ENCODE data around the gene RBM48.
"Not testable (repeated sequence)": the region's sequence is repeated elsewhere in the genome, so short reads cannot be mapped to it uniquely, and the experiment has no call there.

Gene RBM48

DNA sequence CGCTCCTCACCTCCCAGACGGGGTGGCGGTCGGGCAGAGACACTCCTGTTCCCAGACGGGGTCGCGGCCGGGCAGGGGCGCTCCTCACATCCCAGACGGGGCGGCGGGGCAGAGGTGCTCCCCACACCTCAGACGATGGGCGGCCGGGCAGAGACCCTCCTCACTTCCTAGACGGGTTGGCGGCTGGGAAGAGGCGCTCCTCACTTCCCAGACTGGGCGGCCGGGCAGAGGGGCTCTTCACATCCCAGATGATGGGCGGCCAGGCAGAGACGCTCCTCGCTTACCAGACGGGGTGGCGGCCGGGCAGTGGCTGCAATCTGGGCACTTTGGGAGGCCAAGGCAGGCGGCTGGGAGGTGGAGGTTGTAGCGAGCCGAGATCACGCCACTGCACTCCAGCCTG lies 16.5 kb downstream of the RBM48 start:
- DNase-seq (ENCODE audit: low spot score), result not testable (repeated sequence)

DNA sequence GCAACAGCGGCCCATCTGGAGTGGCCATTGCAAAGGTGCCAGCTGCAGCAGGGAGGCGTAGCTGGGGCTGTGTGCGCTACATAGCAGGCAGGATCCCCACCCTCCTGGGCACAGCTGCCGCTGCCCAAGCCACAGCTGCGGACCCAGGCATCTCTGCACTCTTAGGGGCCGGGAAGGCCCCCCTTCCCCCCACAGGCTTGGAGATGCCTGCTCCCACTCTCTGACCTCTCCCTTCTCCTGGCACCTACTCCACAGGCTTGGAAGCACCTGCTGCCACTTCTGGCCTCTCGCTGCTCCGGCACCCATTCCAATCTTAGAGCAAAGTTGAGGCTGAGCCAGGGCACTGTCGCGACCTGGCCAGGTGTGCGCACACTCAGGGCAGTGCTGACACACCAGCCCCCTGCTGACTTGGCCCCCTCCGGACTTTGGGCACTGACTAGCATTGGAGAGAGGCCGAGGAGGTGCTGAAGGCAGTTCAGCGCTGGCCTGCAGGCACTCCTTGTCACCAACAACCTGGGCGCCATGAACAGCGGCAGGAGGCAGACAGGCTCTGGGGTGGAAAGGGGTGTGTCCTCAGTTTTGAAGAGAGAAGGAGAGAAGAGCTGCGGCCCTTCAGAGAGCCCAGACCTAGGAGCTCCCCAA lies 18.4 kb downstream of the RBM48 start:
- DNase-seq (ENCODE audit: low spot score), result no peak

DNA sequence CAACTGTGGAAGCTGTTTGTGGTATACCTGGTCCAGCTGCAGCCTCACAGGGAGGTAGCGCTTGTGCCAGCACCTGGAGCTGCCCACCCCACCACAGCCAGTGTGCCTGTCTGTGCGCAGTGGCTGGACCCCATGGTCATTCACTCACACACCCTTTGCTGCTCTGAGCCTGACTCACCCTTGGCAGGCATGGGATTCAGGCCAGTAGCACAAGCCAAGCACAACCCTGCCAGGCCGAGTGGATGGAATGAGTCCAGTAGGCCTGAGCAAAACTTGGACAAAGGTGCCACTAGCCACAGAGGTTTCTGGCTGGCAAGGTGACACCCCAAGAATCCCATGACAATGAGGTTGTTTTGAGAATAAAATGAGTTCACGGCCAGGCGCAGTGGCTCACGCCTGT lies 19.0 kb downstream of the RBM48 start:
- no peak for DNase-seq (ENCODE audit: low spot score)

DNA sequence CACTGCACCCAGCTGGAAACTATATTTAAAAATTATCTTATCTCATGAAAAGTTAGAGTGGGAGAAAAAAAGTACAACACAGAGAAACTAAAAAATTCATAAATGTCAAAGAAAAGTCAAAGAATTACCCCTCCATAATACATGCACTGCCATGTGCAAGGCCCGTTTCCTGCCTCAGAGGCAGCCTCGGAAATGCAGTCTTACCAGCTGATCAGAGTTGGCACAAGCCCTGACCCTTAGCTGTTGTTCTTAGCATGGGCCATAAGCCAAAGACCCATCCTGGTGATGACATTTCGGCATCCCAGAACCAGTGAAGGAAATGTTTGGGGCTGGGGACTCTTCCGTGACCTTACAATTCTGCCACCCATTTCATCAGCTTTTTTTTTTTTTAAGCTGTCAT lies 21.6 kb downstream of the RBM48 start:
- DNase-seq (ENCODE audit: low spot score), result no peak

DNA sequence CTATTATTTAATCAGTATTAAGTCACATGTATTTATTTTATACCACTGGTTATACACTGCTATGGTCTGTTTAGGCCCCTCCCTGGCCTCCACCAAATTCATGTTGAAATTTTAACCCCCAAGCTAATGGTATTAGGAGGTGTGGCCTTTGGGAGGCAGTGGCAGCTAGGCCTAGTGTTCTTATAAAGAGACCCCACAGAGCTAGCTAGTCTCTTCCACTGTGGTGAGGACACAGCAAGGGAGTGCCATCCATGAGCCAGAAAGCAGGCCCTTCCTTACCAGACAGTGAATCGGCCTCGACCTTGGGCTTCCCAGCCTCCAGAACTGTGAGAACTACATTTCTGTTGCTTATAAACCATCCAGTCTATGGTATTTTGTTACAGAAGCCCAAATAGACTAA lies 28.7 kb downstream of the RBM48 start:
- no peak for DNase-seq (ENCODE audit: low spot score)

DNA sequence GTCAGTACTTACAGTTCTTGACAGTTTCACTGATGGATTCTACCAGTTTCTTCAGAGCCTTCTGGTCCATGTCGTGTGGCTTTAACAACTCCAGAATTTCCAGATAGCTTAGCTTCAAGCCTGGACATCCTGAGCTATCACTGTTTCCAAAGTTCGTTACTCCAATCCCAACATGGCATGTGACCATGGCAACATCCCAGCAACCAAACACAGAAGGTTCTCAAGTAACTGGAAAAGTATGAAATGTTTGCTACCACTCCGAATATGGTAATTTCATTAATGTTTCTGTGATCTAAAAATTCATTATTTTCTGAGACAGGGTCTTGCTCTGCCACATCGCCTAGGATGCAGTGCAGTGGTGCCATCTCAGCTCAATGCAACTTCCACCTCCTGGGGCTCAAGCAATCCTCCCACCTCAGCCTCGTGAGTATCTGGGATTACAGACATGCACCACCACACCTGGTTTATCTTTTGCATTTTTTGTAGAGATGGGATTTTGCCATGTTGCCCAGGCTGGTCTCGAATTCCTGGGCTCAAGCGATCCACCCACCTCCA lies 29.3 kb downstream of the RBM48 start:
- no peak for DNase-seq (ENCODE audit: low spot score)

DNA sequence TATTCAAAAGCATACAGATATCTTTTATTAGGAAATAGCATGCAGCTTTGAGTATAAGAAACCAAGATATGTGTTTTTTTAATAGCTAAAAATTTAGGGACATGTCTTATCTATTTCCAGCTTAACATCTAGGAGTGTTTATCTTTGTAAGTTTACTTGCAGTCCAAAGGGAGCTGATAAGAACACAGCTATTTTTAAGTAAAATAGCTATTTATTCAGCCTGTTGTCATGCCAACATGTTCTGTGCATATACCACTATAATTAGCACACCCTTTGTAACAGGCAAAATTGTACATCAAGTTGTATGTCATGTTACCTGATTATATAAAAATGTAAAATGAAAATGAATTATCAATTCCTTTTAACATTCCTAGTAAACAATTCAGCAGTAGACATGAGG lies 32.0 kb downstream of the RBM48 start:
- no peak for DNase-seq (ENCODE audit: low spot score)

DNA sequence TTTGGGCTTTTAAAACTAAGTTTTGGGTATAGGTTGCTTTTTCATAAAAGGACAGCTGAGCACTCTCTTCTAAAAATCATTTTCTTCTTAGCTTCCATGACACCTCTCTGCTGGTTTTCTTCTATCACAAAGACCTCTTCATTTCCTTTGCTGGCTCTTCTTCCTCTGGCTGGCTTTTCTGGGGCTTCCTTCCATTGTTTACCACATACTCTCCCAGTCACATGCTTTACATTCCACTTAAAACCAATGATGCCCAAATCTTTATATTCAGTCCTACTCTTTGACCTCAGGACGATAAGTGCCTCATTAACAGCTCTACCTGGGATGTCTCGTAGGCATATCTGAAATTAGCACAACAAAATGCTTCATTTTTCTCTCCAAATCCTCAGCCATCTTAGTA lies 34.8 kb downstream of the RBM48 start:
- DNase-seq (ENCODE audit: low spot score), result no peak

DNA sequence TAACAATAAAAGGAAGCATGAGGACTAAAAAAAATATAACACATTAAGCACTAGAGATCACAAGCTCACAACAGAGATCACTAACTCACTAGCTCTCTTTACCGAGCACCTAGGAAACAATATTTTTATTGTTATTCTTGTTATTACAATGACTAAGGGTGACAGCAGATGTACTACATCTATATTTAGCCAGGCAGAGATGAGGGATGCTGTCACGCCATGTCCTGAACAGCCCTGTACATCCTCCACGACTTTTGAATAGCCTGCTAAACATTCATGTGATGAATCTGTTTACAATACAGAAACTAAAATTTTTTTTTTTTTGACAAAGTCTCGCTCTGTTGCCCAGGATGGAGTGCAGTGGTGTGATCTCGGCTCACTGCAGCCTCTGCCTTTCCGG lies 38.9 kb downstream of the RBM48 start:
- DNase-seq (ENCODE audit: low spot score), result no peak

DNA sequence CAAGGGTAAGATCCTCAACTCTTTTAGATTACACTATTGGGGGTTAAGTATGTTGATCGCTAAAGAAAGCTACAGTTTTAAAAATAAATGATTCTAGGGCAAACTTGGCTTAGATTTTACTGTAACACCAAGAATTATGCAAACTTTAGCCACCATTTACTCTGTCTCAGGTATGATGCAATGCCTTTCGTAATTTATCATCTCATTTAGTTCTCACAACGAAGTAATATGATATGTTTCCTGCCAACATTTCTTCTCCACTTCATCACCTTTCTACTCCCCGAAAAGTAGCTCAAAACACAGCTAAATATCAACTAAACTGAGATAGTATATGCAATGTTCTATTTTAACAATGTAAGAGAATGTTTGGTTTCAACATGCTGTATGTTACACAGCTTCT lies 40.5 kb downstream of the RBM48 start:
- no peak for DNase-seq (ENCODE audit: low spot score)

DNA sequence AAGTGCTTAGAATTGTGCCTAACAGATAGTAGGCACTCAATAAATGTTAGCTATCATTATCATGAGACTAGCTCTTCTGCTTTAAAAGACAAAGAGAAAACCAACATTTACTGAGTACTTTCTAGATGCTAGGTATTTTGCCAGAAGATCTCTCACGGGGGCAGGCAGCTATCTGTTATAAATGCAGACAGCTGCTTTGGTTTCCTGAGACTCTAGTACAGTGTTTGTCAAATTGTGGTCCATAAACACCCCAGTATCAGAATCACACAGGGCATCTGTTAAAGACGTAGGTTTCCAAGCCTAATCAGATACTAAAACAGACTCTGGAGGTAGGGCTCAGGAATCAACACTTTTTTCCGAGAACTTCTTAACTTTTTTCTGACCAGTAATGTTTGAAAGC lies 47.7 kb downstream of the RBM48 start:
- DNase-seq (ENCODE audit: low spot score), result no peak

DNA sequence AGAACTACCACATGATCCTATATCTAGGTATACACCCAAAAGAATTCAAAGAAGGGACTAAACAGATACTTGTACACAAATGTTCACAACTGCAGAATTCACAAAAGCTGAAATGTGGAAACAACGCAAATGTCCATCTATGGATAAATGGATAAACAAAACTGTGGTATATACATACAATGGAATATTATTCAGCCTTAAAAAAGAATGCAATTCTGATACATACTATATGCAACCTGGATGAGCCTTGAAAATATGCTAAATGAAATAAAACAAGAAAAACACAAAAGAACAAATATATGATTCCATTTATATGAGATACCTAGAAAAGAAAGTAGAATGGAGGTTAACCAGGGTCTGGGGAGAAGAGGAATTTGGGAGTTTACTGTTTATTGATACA lies 54.4 kb downstream of the RBM48 start:
- no peak for DNase-seq (ENCODE audit: low spot score)

DNA sequence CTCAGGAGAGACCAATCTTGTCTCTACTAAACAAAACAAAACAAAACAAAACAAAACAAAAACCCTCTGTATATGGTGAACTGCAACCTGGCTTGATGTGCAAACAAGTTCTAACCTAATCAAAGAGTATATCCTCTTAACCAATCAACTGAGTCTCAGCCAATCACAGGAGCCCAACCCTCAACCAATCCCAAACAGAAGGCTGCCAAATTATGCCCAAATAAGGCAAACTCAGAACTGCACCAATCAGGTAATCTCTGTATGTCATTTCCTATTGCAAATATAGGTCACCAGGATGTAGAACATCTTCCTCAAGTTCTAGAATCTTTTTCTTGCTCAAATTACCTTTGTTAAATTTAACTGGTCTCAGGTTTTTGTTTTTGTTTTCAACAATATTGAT lies 56.4 kb downstream of the RBM48 start:
- no peak for DNase-seq (ENCODE audit: low spot score)

DNA sequence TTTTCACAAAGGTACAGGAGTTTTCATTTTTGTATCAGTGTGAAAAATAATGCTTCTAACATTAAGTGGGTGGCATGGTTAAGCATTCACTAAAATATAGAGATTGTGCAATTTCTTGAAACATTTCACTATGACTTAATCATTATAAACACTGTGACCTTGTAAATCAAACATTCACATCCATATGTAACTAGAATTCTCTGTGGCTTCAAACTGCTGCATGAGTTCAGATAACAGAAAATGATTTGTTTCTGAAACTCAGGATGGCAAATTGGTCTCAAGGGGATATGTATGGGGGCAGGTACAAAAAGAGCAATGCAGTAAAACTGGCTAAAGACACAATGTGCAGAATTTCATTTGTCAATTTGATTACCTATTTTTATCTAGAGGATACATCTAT lies 57.8 kb downstream of the RBM48 start:
- no peak for DNase-seq (ENCODE audit: low spot score)

DNA sequence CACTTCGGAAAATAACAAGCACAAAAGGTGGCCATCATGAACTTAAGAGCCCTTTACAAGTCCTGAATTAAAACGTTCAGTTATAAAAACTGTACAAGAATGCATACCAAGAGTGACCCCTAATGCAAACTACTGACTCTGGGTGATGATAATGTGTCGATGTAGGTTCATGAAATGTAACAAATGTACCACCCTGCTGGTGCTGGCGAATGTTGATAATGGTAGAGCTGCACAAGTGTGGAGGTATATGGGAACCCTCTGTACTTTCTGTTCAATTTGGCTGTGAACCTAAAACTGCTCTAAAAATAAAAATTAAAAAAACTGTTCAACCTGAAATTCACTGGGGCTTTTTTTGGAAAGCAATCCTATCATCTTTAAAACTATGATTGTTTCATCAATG lies 58.2 kb downstream of the RBM48 start:
- DNase-seq (ENCODE audit: low spot score), result no peak

Measured in CD4-positive, alpha-beta T cell treated with Interleukin-15 for 4 hours (primary cell).